Right lobe of liver (tissue), 4 donors: ENCODE data around the gene ERC1.

Experiments
- POLR2A ChIP-seq: fragments of 450-650 bp; IDR thresholded peaks from one replicate; pipeline ENCODE4 v1.6.1; 2017; ENCODE audit warnings: antibody characterized with exemption, mild to moderate bottlenecking
- TF ChIP-seq, protein P1 (sequence below), 4 donors: fragments of 200-600 bp in 3 of 4; fragments of 450-650 bp in 1 of 4; IDR thresholded peaks; one replicate each; pipeline versions ENCODE4 v1.5.1 to v1.8.0; 2016 to 2022; ENCODE audit warnings: antibody characterized with exemption in 4 of 4, mild to moderate bottlenecking in 2 of 4
- donor health status: DM: no; HTN: no; CAD: no.
- donor health status: DM: no; HTN: no; CAD: no.
- donor health status: DM: no; HTN: yes; CAD: no.

DNA sequence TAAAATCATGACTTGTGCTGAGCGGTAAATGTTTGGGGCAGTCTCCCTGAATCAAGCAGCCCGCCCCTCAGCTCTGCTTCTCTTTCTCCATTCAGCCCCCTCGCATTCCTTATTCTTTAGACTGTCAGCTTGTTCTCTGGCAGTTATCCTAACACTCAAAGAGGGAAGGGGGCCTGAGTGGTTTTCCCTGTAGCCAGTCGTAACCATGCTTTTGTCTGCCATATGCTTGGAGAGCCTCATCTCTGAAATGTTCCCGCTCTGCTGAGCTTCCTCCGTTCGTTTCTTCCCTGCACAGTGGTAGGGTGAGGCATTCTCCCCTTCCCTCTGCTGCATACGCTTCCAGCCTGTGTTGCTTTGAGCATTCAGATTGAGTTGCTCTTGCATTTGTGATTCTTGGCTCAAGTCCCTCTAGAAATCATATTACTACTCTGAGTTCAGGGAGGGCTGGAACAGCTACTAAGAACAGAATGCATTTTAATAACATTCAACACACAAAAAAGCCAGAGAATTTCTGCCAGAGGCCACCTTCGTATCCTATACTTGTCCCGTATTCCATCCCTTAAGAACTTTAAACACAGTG lies 483.6 kb downstream of the ERC1 start:
- TF ChIP-seq, protein P1, sequence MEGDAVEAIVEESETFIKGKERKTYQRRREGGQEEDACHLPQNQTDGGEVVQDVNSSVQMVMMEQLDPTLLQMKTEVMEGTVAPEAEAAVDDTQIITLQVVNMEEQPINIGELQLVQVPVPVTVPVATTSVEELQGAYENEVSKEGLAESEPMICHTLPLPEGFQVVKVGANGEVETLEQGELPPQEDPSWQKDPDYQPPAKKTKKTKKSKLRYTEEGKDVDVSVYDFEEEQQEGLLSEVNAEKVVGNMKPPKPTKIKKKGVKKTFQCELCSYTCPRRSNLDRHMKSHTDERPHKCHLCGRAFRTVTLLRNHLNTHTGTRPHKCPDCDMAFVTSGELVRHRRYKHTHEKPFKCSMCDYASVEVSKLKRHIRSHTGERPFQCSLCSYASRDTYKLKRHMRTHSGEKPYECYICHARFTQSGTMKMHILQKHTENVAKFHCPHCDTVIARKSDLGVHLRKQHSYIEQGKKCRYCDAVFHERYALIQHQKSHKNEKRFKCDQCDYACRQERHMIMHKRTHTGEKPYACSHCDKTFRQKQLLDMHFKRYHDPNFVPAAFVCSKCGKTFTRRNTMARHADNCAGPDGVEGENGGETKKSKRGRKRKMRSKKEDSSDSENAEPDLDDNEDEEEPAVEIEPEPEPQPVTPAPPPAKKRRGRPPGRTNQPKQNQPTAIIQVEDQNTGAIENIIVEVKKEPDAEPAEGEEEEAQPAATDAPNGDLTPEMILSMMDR (IDR thresholded peaks at IDR 0.05): no peak
- TF ChIP-seq POLR2A: no peak
